ENCODE data around the gene POLR1E.
"Not testable (repeated sequence)": the region's sequence is repeated elsewhere in the genome, so short reads cannot be mapped to it uniquely, and the experiment has no call there.

The POLR1E gene

GRCh38 chr9:37503736-37504135 is 18.0 kb downstream of the POLR1E start:
- DNase-seq (ENCODE audit: low read depth, low spot score): no peak

GRCh38 chr9:37504605-37505004 is 18.9 kb downstream of the POLR1E start:
- no peak for DNase-seq (ENCODE audit: low read depth, low spot score)

DNA sequence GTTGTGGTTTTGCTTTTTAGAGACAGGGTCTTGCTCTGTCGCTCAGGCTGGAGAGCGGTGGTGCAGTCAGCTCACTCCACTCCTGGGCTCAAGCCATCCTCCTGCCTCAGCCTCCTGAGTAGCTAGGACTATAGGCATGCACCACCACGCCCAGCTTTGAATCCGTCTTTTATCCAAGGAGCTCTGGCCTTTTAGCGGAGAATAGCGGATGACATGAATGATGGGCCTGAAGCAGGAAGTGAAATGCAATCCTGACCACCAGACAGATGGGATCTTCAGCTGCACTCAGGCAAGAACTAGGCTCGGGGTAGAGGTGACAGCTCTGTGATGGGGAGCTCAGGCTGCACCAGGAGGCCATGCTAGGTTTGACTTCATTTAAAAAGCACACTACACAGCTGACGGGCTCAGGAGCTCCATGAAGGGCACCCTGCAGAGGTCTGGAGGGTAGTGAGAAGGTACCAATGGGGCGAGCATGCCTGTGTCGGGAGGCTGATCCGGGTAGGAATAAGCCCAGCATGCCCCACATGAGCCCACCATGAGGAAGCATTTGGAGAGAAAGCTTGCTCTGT is 21.9 kb downstream of the POLR1E start:
- DNase-seq (ENCODE audit: low read depth, low spot score): no peak

DNA sequence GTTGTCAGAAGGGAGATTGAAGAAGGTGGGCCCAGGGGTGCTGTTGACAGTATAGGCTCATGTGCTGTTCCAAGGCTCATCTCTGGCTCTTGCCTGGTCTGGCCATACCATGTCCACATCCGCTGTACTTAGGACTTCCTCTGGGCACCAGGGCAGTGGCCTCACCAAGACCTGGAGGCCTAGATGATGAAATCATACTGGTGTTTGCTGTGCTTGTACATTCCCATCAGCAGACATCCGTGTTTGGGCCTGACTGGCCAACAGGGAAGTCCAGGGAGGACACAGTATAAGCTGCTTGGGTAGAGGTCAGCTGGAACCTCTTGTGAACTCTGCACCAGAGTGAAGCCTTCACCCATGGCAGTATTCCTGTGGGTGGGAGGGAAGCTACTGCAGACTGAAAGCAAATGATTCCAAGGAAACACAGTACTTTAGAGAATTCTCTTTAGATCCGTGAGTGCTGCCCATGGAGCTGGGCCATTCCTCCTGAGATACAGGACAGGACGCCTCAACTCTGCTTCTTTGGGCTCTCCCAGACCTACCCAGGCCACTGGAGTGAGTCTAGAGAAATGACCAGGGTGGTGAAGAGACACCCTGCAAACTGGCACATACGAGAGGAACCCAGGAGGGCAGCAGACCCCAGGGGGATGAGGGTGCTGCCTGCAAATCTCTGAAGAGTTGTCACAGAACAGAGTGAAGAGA is 22.5 kb downstream of the POLR1E start:
- no peak for DNase-seq (ENCODE audit: low read depth, low spot score)

- DNase-seq (ENCODE audit: low read depth, low spot score): no peak
Observed at GRCh38 chr9:37508834-37509206, 23.1 kb downstream of the POLR1E start.

DNA sequence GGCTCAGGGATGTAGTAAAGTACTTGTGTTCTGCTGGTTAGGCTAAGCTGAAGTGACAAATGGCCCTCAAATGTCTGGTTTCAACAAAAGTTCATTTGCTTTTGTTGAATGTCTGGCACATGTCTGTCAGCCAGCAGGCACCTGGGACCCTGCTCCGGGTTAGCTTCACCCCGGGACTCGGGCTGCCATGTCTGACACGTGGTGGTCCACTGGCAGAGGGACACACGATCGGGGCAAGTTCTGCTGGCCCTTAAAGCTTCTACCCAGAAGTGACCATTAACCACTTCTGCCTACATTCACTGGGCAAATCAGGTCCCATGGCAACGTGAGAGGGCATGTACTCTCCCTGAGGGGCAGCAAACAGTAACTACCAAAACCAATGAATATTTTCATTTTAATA is 23.8 kb downstream of the POLR1E start:
- DNase-seq (ENCODE audit: low read depth, low spot score): no peak

DNA sequence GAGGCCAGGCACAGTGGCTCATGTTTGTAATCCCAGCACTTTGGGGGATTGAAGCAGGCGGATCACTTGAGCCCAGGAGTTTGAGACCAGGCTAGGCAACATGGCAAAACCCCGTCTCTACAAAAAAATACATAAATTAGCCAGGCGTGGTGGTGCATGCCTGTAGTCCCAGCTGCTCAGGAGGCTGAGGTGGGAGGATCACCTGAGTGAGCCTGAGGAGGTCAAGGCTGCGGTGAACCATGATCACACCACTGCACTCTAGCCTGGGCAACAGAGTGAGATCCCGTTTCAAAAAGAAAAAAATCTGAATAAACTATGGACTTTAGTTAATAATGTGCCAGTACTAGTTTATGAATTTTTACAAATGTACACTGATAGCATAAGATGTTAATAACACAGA is 24.3 kb downstream of the POLR1E start:
- not testable (repeated sequence) for DNase-seq (ENCODE audit: low read depth, low spot score)

DNA sequence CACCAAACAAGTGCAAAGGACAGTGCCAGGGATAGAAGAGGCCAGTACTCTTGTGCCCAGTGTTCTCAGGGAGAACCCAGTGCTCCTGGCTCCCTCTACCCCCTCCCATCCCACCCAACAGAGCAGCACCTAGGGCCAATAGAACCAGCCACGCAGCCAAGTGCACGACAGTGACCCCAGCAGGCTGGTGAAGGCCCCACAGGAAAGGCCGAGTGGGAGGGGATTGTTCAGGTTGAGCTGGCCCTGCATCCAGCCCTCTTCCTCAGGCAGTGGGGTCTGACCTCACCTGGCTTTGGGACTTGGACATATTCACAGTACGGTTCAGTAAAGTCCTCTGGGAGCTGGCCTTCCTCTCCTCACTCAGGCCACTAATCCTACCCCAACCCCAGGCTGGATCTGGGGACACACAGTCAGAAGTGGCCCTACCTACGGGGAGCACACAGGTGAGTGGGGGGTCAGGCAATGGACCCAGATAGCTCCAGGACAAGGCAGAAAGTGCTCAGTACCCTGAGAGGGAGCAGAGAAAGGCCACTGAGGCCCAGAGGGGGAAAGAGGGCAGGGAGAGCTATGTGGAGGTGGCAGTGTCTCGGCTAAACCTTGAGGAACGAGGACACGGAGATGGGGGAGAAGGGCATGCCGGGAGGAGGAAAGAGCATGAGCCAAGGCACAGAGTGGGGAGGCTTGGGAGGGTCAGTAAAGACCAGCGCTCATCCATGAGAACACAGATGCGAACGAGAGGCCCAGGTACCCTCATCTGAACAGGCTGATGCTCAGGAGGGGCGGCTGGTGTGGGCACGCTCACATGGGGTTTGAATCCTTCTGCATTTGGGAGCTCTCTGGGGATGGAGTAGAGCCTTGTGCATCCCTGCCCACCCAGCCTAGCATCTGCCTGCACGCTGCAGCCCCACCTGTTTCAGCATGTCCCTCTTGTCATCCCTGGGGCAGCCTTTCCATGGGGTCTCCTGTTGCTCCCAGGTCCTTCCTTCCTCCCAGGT is 25.6 kb downstream of the POLR1E start:
- no peak for DNase-seq (ENCODE audit: low read depth, low spot score)

- no peak for DNase-seq (ENCODE audit: low read depth, low spot score)
Observed at GRCh38 chr9:37512437-37512836, 26.7 kb downstream of the POLR1E start.

DNA sequence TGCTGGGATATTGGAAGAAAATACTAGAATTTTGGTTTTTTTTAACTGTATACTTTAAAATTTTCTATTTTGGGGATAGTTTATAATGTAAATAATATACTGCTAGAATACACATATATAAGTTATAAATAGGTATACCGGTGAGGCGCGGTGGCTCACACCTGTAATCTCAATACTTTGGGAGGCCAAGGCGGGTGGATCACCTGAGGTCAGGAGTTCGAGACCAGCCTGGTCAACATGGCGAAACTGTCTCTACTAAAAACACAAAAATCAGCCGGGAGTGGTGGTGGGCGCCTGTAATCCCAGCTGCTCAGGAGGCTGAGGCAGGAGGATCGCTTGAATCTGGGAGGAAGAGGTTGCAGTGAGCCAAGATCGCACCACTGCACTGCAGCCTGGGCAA is 28.7 kb downstream of the POLR1E start:
- not testable (repeated sequence) for DNase-seq (ENCODE audit: low read depth, low spot score)

DNA sequence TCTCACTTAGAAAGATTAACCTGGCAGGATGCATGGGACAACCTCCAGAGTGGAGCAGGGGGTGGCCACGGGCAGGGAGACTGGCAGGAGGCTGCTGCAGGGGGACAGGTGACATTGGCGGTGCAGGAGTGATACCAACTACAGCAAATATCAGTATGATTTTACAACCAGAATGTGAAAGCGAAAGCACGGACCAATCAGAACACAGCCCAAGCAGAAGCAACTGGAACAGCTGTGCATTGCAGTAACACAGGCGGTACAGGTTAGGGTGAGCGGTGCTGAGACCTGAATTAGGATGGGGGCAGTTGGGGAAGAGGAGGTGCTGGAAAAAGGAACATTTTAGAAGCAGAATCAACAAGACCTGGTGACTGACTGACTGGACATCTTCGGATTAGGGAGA is 29.3 kb downstream of the POLR1E start:
- no peak for DNase-seq (ENCODE audit: low read depth, low spot score)

GRCh38 chr9:37515620-37516258 is 30.0 kb downstream of the POLR1E start:
- DNase-seq (ENCODE audit: low read depth, low spot score): no peak

GRCh38 chr9:37517923-37518322 is 32.2 kb downstream of the POLR1E start:
- DNase-seq (ENCODE audit: low read depth, low spot score): no peak

GRCh38 chr9:37520641-37521040 is 34.9 kb downstream of the POLR1E start:
- no peak for DNase-seq (ENCODE audit: low read depth, low spot score)

GRCh38 chr9:37521111-37521510 is 35.4 kb downstream of the POLR1E start:
- no peak for DNase-seq (ENCODE audit: low read depth, low spot score)

DNA sequence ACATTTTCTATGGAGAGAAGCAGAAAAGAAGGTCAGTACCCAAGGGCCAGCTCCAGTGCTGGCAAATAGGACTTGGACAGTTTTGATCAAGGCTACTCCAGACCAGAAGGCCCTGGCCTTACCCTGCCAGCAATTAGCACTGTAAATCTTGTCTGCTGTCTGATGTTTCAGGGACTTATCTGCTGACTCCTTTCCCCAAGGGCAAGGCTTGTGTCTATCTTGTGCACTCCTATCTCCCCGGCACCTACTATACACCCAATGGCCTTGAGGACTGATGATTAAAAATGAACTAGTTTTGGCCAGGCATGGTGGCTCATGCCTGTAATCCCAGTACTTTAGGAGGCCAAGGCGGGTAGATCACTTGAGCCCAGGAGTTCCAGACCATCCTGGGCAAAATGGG is 37.2 kb downstream of the POLR1E start:
- DNase-seq (ENCODE audit: low read depth, low spot score): no peak

DNA sequence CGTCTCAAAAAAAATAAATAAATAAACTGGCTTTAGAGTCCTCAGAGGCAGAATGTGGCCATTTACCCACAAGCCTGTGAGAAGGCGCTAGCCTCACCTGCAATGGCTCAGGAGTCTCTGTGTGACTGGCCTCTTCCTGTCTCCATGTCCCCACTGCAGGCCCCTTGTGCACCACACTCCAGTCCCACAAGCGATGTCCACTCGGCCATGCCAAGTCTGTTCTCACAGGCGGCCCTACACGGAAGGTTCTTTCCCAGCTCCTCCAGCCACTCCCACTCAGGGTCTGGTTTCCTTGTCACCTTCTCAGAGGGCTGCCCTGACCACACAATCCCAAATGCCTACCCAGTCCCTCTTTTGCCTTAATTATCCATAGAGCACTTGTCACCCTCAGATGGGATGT is 38.2 kb downstream of the POLR1E start:
- no peak for DNase-seq (ENCODE audit: low read depth, low spot score)

- peak; percentile 56 for DNase-seq (ENCODE audit: low read depth, low spot score)
Observed at GRCh38 chr9:37528652-37529471, 43.1 kb downstream of the POLR1E start.

GRCh38 chr9:37531699-37532098 is 46.0 kb downstream of the POLR1E start:
- no peak for DNase-seq (ENCODE audit: low read depth, low spot score)

DNA sequence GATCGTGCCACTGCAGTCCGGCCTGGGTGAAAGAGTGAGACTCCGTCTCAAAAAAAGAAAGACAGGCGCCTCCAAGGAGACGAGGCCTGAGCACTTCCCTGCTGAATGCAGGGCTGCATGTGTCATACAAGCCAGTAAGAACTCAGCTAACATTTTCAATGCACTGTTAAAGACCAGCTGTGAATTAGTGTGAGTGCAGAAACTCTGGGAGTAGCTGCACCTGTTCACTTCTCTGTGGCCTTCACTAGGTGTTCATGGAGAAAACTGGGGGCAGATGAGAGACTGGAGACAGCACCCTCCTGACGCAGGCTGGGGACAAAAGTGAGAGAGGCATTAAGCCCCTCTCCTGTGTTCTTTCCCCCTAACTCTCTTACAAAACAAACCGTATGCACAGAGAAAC is 48.7 kb downstream of the POLR1E start:
- DNase-seq (ENCODE audit: low read depth, low spot score): no peak

DNA sequence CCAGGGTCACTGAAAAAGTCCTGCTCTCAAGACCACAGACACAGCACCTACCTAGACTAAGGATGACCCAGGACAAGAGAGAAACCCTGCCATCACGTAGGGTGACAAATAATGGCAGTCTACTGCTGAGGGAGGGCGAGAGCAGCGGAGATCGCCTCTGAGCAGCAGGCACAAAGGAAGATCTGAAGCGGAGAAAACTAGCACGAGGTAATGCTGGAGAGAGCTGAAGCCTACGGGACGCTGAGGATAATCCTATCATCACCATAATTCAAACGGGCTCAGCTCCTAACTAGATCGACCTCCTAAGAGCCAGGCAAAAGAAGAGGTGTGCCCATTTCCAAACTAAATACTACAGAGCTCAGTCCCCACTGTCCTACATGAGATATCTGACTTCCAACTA is 49.2 kb downstream of the POLR1E start:
- no peak for DNase-seq (ENCODE audit: low read depth, low spot score)
